ENCODE measurements around the gene SPRR4.

GRCh38 chr1:152980676-152981075 is 10.2 kb downstream of the SPRR4 start:
- TF ChIP-seq CTCF (IDR thresholded peaks at IDR 0.05; ENCODE audit: low read depth, low read length) (no peak), POLR2A (IDR thresholded peaks at IDR 0.05; ENCODE audit: extremely low read depth, insufficient read length) (no peak)

All from NB4 (cell line).